AG09309 (cell line): ENCODE results near the gene ITGB3.

ENCODE experiments used
- DNase-seq: peaks from one replicate; pipeline ENCODE4 v3.0.0-alpha.2; 2010; ENCODE audit warnings: low read depth
- H3K4me3 ChIP-seq: 2 replicates; pipeline ENCODE4 v1.5.1; 2011; ENCODE audit warnings: mild to moderate bottlenecking, low read depth, low read length, moderate library complexity; ENCODE audit not compliant: control insufficient read depth
- TF ChIP-seq, protein P1 (sequence below): IDR thresholded peaks from 2 replicates; pipeline ENCODE4 v1.5.1; 2011; ENCODE audit warnings: mild to moderate bottlenecking, low read depth, low read length, inconsistent platforms; ENCODE audit not compliant: insufficient read depth, control insufficient read depth; ENCODE audit errors: missing control alignments

Gene ITGB3

GRCh38 chr17:47227862-47228261, 25.8 kb upstream of the ITGB3 start:
- TF ChIP-seq, protein P1, sequence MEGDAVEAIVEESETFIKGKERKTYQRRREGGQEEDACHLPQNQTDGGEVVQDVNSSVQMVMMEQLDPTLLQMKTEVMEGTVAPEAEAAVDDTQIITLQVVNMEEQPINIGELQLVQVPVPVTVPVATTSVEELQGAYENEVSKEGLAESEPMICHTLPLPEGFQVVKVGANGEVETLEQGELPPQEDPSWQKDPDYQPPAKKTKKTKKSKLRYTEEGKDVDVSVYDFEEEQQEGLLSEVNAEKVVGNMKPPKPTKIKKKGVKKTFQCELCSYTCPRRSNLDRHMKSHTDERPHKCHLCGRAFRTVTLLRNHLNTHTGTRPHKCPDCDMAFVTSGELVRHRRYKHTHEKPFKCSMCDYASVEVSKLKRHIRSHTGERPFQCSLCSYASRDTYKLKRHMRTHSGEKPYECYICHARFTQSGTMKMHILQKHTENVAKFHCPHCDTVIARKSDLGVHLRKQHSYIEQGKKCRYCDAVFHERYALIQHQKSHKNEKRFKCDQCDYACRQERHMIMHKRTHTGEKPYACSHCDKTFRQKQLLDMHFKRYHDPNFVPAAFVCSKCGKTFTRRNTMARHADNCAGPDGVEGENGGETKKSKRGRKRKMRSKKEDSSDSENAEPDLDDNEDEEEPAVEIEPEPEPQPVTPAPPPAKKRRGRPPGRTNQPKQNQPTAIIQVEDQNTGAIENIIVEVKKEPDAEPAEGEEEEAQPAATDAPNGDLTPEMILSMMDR, result no peak
- H3K4me3 ChIP-seq, result no peak overlapping the region

GRCh38 chr17:47229535-47230443, 23.8 kb upstream of the ITGB3 start:
- TF ChIP-seq, protein P1, result peak; percentile 100
- H3K4me3 ChIP-seq, result peak overlapping the region; percentile 15
- peak; percentile 82 for DNase-seq

More at GRCh38 chr17:47227862-47228261, 25.8 kb upstream of the ITGB3 start:
- no peak for DNase-seq

- TF ChIP-seq, protein P1, result no peak
- no peak for DNase-seq
- no peak overlapping the region for H3K4me3 ChIP-seq
Measured at GRCh38 chr17:47230864-47231263, 22.8 kb upstream of the ITGB3 start.

GRCh38 chr17:47231334-47231733, 22.3 kb upstream of the ITGB3 start:
- H3K4me3 ChIP-seq, result no peak overlapping the region

DNA sequence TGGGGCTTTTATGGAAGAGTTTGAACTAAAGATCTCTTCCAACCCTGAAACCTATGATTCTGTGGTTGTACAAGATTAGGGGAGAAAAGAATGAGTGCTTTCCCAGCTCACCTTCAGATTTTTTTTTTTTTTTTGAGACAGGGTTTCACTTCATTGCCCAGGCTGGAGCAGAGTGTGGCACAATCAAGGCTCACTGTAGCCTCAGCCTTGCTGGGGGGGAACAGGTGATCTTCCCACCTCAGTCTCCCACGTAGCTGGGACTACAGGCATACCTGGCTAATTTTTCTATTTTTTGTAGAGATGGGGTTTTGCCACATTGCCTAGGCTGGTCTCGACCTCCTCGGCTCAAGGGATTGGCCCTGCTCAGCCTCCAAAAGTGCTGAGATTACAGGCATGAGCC, 21.8 kb upstream of the ITGB3 start:
- DNase-seq, result no peak
- H3K4me3 ChIP-seq, result no peak overlapping the region
- TF ChIP-seq, protein P1, result no peak

More at GRCh38 chr17:47231334-47231733, 22.3 kb upstream of the ITGB3 start:
- no peak for DNase-seq
- TF ChIP-seq, protein P1, result no peak

DNA sequence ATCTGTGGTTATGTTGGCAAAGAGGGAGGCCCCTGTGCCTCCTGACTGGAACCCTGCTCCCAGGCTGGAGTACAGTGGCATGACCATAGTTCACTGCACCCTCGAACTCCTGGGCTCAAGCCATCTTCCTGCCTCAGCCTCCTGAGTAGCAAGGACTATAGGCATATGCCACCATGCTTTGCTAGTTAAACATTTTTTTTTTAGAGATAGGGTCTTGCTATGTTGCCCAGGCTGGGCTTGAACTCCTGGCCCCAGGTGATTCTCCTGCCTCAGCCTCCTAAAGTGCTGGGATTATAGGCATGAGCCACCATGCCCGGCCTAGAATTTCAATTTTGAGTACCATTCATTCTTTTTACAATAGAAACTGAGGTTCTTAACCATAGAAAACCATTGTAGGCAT, 21.2 kb upstream of the ITGB3 start:
- DNase-seq, result no peak
- H3K4me3 ChIP-seq, result no peak overlapping the region
- TF ChIP-seq, protein P1, result no peak

DNA sequence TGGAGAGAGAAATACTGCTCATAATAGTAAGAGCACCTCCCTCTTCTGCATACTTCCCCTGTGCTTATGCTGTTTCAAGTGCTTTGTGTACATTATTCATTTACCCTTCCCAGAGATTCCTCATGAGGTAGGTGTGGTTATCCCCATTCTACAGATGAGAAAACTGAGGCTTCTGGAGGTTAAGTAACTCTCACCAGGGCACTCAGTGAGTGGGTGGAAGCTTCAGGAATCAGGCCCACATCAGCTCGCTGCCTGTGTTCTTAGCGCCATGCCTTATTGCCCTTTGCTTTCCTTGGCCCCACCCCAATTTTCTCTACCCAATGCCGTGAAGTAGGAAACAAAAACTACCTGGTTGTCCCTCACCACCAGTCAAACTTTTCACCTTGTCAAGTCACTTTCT, 18.1 kb upstream of the ITGB3 start:
- H3K4me3 ChIP-seq, result no peak overlapping the region
- DNase-seq, result no peak
- TF ChIP-seq, protein P1, result no peak
